Measurements from ENCODE around the gene B4GALT2. TPM values are rescaled to one million over a fixed set of nuclear protein-coding genes. Genes with fewer than 3 reads are reported as not detected.
A peak's percentile ranks its signal among the peaks of the same experiment; 100 is the strongest.

The B4GALT2 gene
- total RNA-seq, 1 experiment from 2014 or later: 76.8 TPM

DNA sequence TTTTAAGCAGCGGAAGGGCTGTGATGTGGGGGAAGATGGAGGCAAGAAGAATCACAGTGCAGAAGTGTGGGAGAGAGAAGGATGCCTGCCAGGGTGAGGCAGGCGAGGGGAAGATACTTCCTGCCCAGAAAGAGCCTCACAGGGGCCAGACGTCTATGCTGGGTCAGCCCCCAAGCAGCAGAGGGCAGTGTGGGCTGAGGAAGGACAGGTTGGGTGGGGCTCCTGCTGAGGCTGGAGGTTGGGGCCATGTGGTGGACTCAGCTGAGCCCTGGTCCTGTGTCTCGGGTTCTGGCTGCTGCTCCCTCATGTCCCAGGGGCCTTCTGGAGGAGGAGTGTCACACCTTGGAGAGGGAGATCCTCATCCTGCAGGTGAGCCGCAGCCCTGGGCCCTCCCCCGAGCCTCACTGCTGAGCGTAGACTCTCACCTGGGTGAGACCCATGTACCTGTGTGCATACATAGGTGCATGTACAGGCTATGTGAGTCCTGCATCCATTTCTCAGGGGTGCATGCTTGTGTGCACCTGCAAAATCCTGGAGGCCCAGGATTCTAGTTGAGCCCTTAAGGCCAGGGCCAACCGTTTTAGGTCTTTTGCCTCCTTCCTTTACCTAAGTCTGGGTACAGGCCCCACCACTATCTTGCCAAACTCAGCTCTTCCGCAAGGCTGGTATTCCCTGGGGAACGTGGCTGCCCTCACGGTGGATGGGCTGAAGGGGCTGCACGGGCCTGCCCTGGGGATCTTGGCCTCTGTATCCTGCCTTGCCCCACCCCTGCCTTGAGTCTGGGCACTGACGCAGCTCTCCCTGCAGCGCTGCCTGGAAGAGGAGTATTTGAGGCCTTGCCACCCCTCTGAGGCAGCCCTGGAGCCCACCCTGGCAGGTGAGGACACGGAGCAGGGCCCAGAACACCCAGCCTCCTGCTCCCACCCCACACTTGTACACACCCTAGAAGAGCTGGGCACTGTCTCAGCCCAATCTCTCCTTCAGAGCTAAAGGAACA lies 16.1 kb downstream of the B4GALT2 start (continued):
- TF ChIP-seq POLR2AphosphoS5 (IDR thresholded peaks at IDR 0.05; ENCODE audit: low read depth, low read length): 0 out of 2 replicates have a peak, but pooled peaks have one; percentile 24
- peak; percentile 64 for TF ChIP-seq RAD21 (IDR thresholded peaks at IDR 0.05; ENCODE audit: low read depth)
- TF ChIP-seq EZH2phosphoT487 (IDR thresholded peaks at IDR 0.05; ENCODE audit: borderline replicate concordance): no peak

GRCh38 chr1:43995984-43996732 lies 17.1 kb downstream of the B4GALT2 start:
- Histone ChIP-seq H3K9ac (ENCODE audit: low read length) (no peak overlapping the region), H3K79me2 (ENCODE audit: insufficient read depth, low read length) (no peaks in the 10 kb centered on the region), H3K9me3 (ENCODE audit: control insufficient read depth in 1 of 2, insufficient read depth in 1 of 2, low read depth in 1 of 2, low read length in 2 of 2) (no peaks in the 10 kb centered on the region), H3K4me3 (replicated peaks in 1 of 2; ENCODE audit: low read depth in 1 of 2, low read length in 2 of 2) (no peak overlapping the region), H3K36me3 (ENCODE audit: control insufficient read depth in 1 of 2, insufficient read depth in 2 of 2, low read length in 2 of 2) (no peaks in the 10 kb centered on the region), H3K9me2 (ENCODE audit: insufficient read depth) (no peaks in the 10 kb centered on the region), H2AFZ (ENCODE audit: low read depth, low read length, poor library complexity, severe bottlenecking) (no peak overlapping the region), H4K20me1 (ENCODE audit: insufficient read depth) (no peaks in the 10 kb centered on the region), H3K27me3 (ENCODE audit: insufficient read depth, low read length) (no peaks in the 10 kb centered on the region), H3K27ac (ENCODE audit: low read depth, low read length) (no peak overlapping the region), H3K4me1 (ENCODE audit: control insufficient read depth in 1 of 2, insufficient read depth in 2 of 2, low read length in 2 of 2) (peaks cover 5 to 29% of the 10 kb centered on the region in 2 experiments; a peak in 3 of 4 replicates), H3K4me2 (ENCODE audit: low read length) (no peak overlapping the region)
- no peak for DNase-seq (ENCODE audit: low read depth, low spot score)
- ChIA-PET POLR2A (no interaction called here), RAD21 (ENCODE audit: low non-redundant PET in 1 of 2, low total read pairs in 2 of 2, uncharacterized antibody in 2 of 2, unreplicated experiment in 2 of 2) (no interaction called here), CTCF (interaction anchor here (1.4 to 1.9 kb wide), 2 partner anchors 9 to 40 kb away, joined by 7 read pairs; no protein-coding TSS in a partner anchor)
- intact Hi-C loops (cut with micrococcal nuclease): loop anchor here (2.0 kb wide), 1 partner anchor 51 kb away; no protein-coding TSS in a partner anchor
- no peak for ATAC-seq
- no TSS peak for BruUV-seq (replicated peaks)
- TF ChIP-seq ZFX (IDR thresholded peaks at IDR 0.05): no peak
- no peak for TF ChIP-seq ZNF274 (IDR thresholded peaks at IDR 0.05; ENCODE audit: low read depth, low read length)
- TF ChIP-seq TCF7L2 (IDR thresholded peaks at IDR 0.05; ENCODE audit: borderline replicate concordance, extremely low read depth, insufficient read depth, insufficient read length): no peak
- no peak for TF ChIP-seq SRF (IDR thresholded peaks at IDR 0.05; ENCODE audit: low read depth)
- no peak for TF ChIP-seq ATF3 (IDR thresholded peaks at IDR 0.05)
- TF ChIP-seq, protein P1, sequence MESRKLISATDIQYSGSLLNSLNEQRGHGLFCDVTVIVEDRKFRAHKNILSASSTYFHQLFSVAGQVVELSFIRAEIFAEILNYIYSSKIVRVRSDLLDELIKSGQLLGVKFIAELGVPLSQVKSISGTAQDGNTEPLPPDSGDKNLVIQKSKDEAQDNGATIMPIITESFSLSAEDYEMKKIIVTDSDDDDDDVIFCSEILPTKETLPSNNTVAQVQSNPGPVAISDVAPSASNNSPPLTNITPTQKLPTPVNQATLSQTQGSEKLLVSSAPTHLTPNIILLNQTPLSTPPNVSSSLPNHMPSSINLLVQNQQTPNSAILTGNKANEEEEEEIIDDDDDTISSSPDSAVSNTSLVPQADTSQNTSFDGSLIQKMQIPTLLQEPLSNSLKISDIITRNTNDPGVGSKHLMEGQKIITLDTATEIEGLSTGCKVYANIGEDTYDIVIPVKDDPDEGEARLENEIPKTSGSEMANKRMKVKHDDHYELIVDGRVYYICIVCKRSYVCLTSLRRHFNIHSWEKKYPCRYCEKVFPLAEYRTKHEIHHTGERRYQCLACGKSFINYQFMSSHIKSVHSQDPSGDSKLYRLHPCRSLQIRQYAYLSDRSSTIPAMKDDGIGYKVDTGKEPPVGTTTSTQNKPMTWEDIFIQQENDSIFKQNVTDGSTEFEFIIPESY (IDR thresholded peaks at IDR 0.05; ENCODE audit: extremely low read depth, insufficient replicate concordance, low read length): no peak
- TF ChIP-seq, protein P2, sequence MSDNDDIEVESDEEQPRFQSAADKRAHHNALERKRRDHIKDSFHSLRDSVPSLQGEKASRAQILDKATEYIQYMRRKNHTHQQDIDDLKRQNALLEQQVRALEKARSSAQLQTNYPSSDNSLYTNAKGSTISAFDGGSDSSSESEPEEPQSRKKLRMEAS (IDR thresholded peaks at IDR 0.05): no peak
- no peak for TF ChIP-seq EZH2 (IDR thresholded peaks at IDR 0.05)
- TF ChIP-seq YY1 (IDR thresholded peaks at IDR 0.05; ENCODE audit: extremely low read depth, insufficient replicate concordance, low read depth, low read length): no peak
- no peak for TF ChIP-seq FOSL1 (IDR thresholded peaks at IDR 0.05; ENCODE audit: low read depth)
- TF ChIP-seq, protein P3, sequence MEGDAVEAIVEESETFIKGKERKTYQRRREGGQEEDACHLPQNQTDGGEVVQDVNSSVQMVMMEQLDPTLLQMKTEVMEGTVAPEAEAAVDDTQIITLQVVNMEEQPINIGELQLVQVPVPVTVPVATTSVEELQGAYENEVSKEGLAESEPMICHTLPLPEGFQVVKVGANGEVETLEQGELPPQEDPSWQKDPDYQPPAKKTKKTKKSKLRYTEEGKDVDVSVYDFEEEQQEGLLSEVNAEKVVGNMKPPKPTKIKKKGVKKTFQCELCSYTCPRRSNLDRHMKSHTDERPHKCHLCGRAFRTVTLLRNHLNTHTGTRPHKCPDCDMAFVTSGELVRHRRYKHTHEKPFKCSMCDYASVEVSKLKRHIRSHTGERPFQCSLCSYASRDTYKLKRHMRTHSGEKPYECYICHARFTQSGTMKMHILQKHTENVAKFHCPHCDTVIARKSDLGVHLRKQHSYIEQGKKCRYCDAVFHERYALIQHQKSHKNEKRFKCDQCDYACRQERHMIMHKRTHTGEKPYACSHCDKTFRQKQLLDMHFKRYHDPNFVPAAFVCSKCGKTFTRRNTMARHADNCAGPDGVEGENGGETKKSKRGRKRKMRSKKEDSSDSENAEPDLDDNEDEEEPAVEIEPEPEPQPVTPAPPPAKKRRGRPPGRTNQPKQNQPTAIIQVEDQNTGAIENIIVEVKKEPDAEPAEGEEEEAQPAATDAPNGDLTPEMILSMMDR (IDR thresholded peaks at IDR 0.05 in 2 of 3, conservative IDR thresholded peaks at IDR 0.05 in 1 of 3; ENCODE audit: borderline replicate concordance in 1 of 3, insufficient read depth in 1 of 3, low read depth in 2 of 3, low read length in 2 of 3): no peak
- TF ChIP-seq SP1 (IDR thresholded peaks at IDR 0.05; ENCODE audit: low read depth): no peak
- no peak for TF ChIP-seq JUND (IDR thresholded peaks at IDR 0.05)
- TF ChIP-seq ELF1 (IDR thresholded peaks at IDR 0.05; ENCODE audit: borderline replicate concordance, low read depth): no peak

All from HCT116 (cell line).